NT2/D1 (cell line): ENCODE results near the gene PLXDC2.

Source experiments
- SUZ12 ChIP-seq: IDR thresholded peaks from 2 replicates; pipeline ENCODE4 v1.6.1; 2011; ENCODE audit not compliant: insufficient read length, insufficient read depth; ENCODE audit errors: extremely low read depth
- YY1 ChIP-seq: IDR thresholded peaks from 2 replicates; pipeline ENCODE4 v1.6.1; 2011; ENCODE audit not compliant: insufficient read length, insufficient read depth

- no peak for TF ChIP-seq YY1
- TF ChIP-seq SUZ12, result no peak
Observed at GRCh38 chr10:19974554-19974953, 158.3 kb downstream of the PLXDC2 start.
